Aorta (tissue), 5 donors: ENCODE results near the gene CACNA1D. TPM values are rescaled to one million over a fixed set of nuclear protein-coding genes. Genes with fewer than 3 reads are reported as not detected.
A peak's percentile ranks its signal among the peaks of the same experiment; 100 is the strongest.

Experiments used
- ATAC-seq: fragments of 200-7000 bp; cut with Tn5 transposase; one replicate; pipeline ENCODE4 v1.9.1; 2022; ENCODE audit warnings: moderate library complexity; ENCODE audit not compliant: low FRiP score
- DNase-seq, 2 donors: peaks; one replicate each; pipeline ENCODE4 v3.0.0-alpha.2; 2020
- H3K27ac ChIP-seq, 2 donors: one replicate each; pipeline ENCODE4 v1.5.1; 2013; ENCODE audit warnings: low read length in 2 of 2, mild to moderate bottlenecking in 2 of 2, moderate library complexity in 2 of 2, control low read depth in 1 of 2, inconsistent platforms in 1 of 2, low read depth in 1 of 2
- H3K27me3 ChIP-seq, 2 donors: one replicate each; pipeline ENCODE4 v1.6.1; 2013; ENCODE audit warnings: control low read depth in 1 of 2, low read length in 1 of 2, mild to moderate bottlenecking in 1 of 2, moderate library complexity in 1 of 2; ENCODE audit not compliant: insufficient read depth in 2 of 2, control insufficient read depth in 1 of 2
- H3K36me3 ChIP-seq, 2 donors: one replicate each; pipeline ENCODE4 v1.6.1; 2013; ENCODE audit warnings: control low read depth in 1 of 2, low read length in 1 of 2, mild to moderate bottlenecking in 1 of 2; ENCODE audit not compliant: insufficient read depth in 2 of 2, control insufficient read depth in 1 of 2
- H3K4me1 ChIP-seq, 2 donors: one replicate each; pipeline ENCODE4 v1.6.1; 2013; ENCODE audit warnings: low read length in 2 of 2, control low read depth in 1 of 2, mild to moderate bottlenecking in 1 of 2, moderate library complexity in 1 of 2; ENCODE audit not compliant: insufficient read depth in 2 of 2, control insufficient read depth in 1 of 2
- H3K4me3 ChIP-seq, 2 donors: one replicate each; pipeline ENCODE4 v1.5.1; 2013; ENCODE audit warnings: low read length in 2 of 2, control low read depth in 1 of 2, mild to moderate bottlenecking in 1 of 2
- H3K9me3 ChIP-seq: one replicate; pipeline ENCODE4 v1.6.1; 2013; ENCODE audit warnings: mild to moderate bottlenecking, low read length; ENCODE audit not compliant: control insufficient read depth
- WGBS, 2 donors: extraction: QIAGEN DNeasy Blood & Tissue Kit; methylation state at CpG; one replicate each; pipeline ENCODE4 v1.1.7; 2013; 5-methylcytosine and 5-hydroxymethylcytosine counted together
- intact Hi-C, 2 donors: fragments of 100-400 bp; cut with DNase I; formaldehyde crosslinking; loops; one replicate each; pipeline versions ENCODE4 v1.14.2 to v1.15.0; 2022
- polyA plus RNA-seq, 2 donors: library from polyadenylated mRNA; stranded (reverse); fragments of 200-250 nt; gene quantifications; one replicate each; pipeline ENCODE4 v1.2.3, GENCODE V29; 2013
- total RNA-seq, 2 donors: library from RNA; stranded (reverse); fragmentation: NEBNext Ultra II Directional; extraction: Animal tissue kit (Norgen Biotek cat#: 25700); gene quantifications; one replicate each; pipeline ENCODE4 v1.2.1, GENCODE V29; 2021
- donor health status: healthy with polysubstance abuse.
- donor health status: Bipolar disorder and iron deficiency.
- donor health status: DM: no; HTN: no; CAD: no.
- donor health status: DM: no; HTN: no; CAD: no.
- donor health status: DM: yes; HTN: yes; CAD: no.

CACNA1D gene
- total and polyA plus RNA-seq, 4 donors, result 0.25 to 7.4 (median 0.78) TPM; not detected in 1

- Histone ChIP-seq H3K27me3 (no peaks in the 10 kb centered on the region), H3K4me3 (no peak overlapping the region), H3K36me3 (no peaks in the 10 kb centered on the region), H3K27ac (no peak overlapping the region), H3K9me3 (no peaks in the 10 kb centered on the region), H3K4me1 (no peaks in the 10 kb centered on the region)
- 96 to 97% methylated on average over 7 of the region's 7 CpGs for WGBS, 2 donors
- intact Hi-C loops, result no loop called here
- DNase-seq (no peak), ATAC-seq (no peak)
Observed at GRCh38 chr3:53766706-53767105, 272.3 kb downstream of the CACNA1D start.

GRCh38 chr3:53768478-53769459 lies 274.4 kb downstream of the CACNA1D start:
- ATAC-seq (no peak), DNase-seq (no peak)
- Histone ChIP-seq H3K27ac (no peak overlapping the region), H3K9me3 (no peaks in the 10 kb centered on the region), H3K36me3 (no peaks in the 10 kb centered on the region), H3K27me3 (no peaks in the 10 kb centered on the region), H3K4me1 (peaks cover 2 to 5% of the 10 kb centered on the region in 2 donors), H3K4me3 (no peak overlapping the region)
- 47 to 54% methylated on average over 12 of the region's 12 CpGs for WGBS, 2 donors
- intact Hi-C loops, result no loop called here

GRCh38 chr3:53772562-53772961 lies 278.2 kb downstream of the CACNA1D start:
- peaks cover 4 to 5% of the 10 kb centered on the region in 2 donors for H3K4me1 ChIP-seq
- DNase-seq, result no peak
- 82 to 88% methylated on average over 14 of the region's 14 CpGs for WGBS, 2 donors
- H3K27me3 ChIP-seq, result no peaks in the 10 kb centered on the region
- H3K9me3 ChIP-seq, result no peaks in the 10 kb centered on the region
- ATAC-seq, result no peak
- H3K27ac ChIP-seq, result no peak overlapping the region
- H3K4me3 ChIP-seq, result no peak overlapping the region
- intact Hi-C loops, result loop anchor here in 1 of 2 donors (5.0 kb wide), 1 partner anchor 75 kb away; the partner anchor contains the start of genes CHDH and IL17RB
- no peaks in the 10 kb centered on the region for H3K36me3 ChIP-seq

- WGBS, 2 donors, result 7% methylated on average over 5 of the region's 5 CpGs
- ATAC-seq (no peak), DNase-seq (no peak)
- H3K4me1 ChIP-seq, result peaks cover 4 to 5% of the 10 kb centered on the region in 2 donors
- H3K4me3 ChIP-seq, result no peak overlapping the region
- no peaks in the 10 kb centered on the region for H3K9me3 ChIP-seq
- no peaks in the 10 kb centered on the region for H3K27me3 ChIP-seq
- no peaks in the 10 kb centered on the region for H3K36me3 ChIP-seq
- intact Hi-C loops, result loop anchor here in 1 of 2 donors (5.0 kb wide), 1 partner anchor 74 kb away; the partner anchor contains the start of genes CHDH and IL17RB
- no peak overlapping the region for H3K27ac ChIP-seq
Observed at GRCh38 chr3:53773021-53773436, 278.6 kb downstream of the CACNA1D start.

- peak; percentile 71 for ATAC-seq
- DNase-seq, result no peak
- no peaks in the 10 kb centered on the region for H3K27me3 ChIP-seq
- H3K4me1 ChIP-seq, result peaks cover 4 to 5% of the 10 kb centered on the region in 2 donors
- H3K9me3 ChIP-seq, result no peaks in the 10 kb centered on the region
- H3K36me3 ChIP-seq, result no peaks in the 10 kb centered on the region
- no peak overlapping the region for H3K4me3 ChIP-seq
- WGBS, 2 donors, result 61 to 62% methylated on average over 10 of the region's 10 CpGs
- peak overlapping the region in 1 of 2 donors; percentile 10 for H3K27ac ChIP-seq
- intact Hi-C loops, result loop anchor here in 1 of 2 donors (5.0 kb wide), 1 partner anchor 74 kb away; the partner anchor contains the start of genes CHDH and IL17RB
Observed at GRCh38 chr3:53773611-53774368, 279.4 kb downstream of the CACNA1D start.

- Histone ChIP-seq H3K4me1 (peaks cover 4 to 5% of the 10 kb centered on the region in 2 donors), H3K4me3 (no peak overlapping the region), H3K27ac (no peak overlapping the region), H3K9me3 (no peaks in the 10 kb centered on the region), H3K27me3 (no peaks in the 10 kb centered on the region), H3K36me3 (no peaks in the 10 kb centered on the region)
- intact Hi-C loops, result loop anchor here in 1 of 2 donors (5.0 kb wide), 1 partner anchor 73 kb away; the partner anchor contains the start of genes CHDH and IL17RB
- ATAC-seq (no peak), DNase-seq (no peak)
- 89 to 90% methylated on average over 8 of the region's 8 CpGs for WGBS, 2 donors
Observed at GRCh38 chr3:53774414-53774813, 280.0 kb downstream of the CACNA1D start.

- no peak for ATAC-seq
Observed at GRCh38 chr3:53775018-53775417, 280.6 kb downstream of the CACNA1D start.

GRCh38 chr3:53775834-53776251 lies 281.4 kb downstream of the CACNA1D start:
- no peaks in the 10 kb centered on the region for H3K9me3 ChIP-seq
- H3K27ac ChIP-seq, result peak overlapping the region in 1 of 2 donors; percentile 53
- ATAC-seq, result no peak
- no peaks in the 10 kb centered on the region for H3K36me3 ChIP-seq
- WGBS, 2 donors, result 80 to 90% methylated on average over 5 of the region's 5 CpGs
- intact Hi-C loops, result loop anchor here in 1 of 2 donors (5.0 kb wide), 1 partner anchor 116 kb away; the partner anchor contains the start of gene SELENOK
- no peak overlapping the region for H3K4me3 ChIP-seq
- H3K4me1 ChIP-seq, result peaks cover 4 to 5% of the 10 kb centered on the region in 2 donors
- DNase-seq, result no peak
- H3K27me3 ChIP-seq, result no peaks in the 10 kb centered on the region

More at GRCh38 chr3:53775018-53775417, 280.6 kb downstream of the CACNA1D start:
- Histone ChIP-seq H3K4me1 (peaks cover 4 to 5% of the 10 kb centered on the region in 2 donors), H3K27ac (no peak overlapping the region), H3K4me3 (no peak overlapping the region), H3K36me3 (no peaks in the 10 kb centered on the region), H3K27me3 (no peaks in the 10 kb centered on the region), H3K9me3 (no peaks in the 10 kb centered on the region)
- no peak for DNase-seq
- intact Hi-C loops, result loop anchor here in 1 of 2 donors (5.0 kb wide), 1 partner anchor 117 kb away; the partner anchor contains the start of gene SELENOK
- 90 to 92% methylated on average over 5 of the region's 5 CpGs for WGBS, 2 donors
